HG03045 (cell line): ENCODE results near the gene ZC3HAV1.
A peak's percentile ranks its signal among the peaks of the same experiment; 100 is the strongest.
"Not testable (repeated sequence)": the region's sequence is repeated elsewhere in the genome, so short reads cannot be mapped to it uniquely, and the experiment has no call there.

Source experiments
- ATAC-seq: cut with Tn5 transposase; IDR thresholded peaks from one replicate; pipeline ENCODE4 v1.9.1; 2021; ENCODE audit warnings: mild to moderate bottlenecking, moderate library complexity; ENCODE audit not compliant: unreplicated experiment

ZC3HAV1 gene

GRCh38 chr7:139055674-139056073 lies 53.8 kb downstream of the ZC3HAV1 start:
- no peak for ATAC-seq

- ATAC-seq, result not testable (repeated sequence)
Observed at GRCh38 chr7:139054656-139055055, 54.9 kb downstream of the ZC3HAV1 start.

GRCh38 chr7:139054101-139054500 lies 55.4 kb downstream of the ZC3HAV1 start:
- no peak for ATAC-seq

DNA sequence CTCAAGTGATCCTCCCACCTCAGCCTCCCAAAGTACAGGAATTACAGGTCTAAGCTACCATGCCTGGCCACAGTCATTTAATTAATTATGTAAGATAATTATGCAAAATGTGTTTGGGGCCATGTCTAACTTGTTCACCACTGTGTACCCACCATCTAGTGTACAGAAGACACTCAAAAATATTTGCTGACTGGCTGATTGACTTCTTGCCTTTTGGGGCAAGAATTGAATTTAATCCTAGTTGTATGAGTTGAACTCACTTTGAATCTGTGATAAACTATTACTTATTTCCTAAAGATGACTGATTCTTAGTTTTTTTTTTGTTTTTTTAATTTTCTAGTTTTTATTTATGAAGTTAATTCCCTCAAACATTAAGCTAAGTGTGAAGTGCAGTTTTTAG lies 57.9 kb downstream of the ZC3HAV1 start:
- ATAC-seq, result no peak

DNA sequence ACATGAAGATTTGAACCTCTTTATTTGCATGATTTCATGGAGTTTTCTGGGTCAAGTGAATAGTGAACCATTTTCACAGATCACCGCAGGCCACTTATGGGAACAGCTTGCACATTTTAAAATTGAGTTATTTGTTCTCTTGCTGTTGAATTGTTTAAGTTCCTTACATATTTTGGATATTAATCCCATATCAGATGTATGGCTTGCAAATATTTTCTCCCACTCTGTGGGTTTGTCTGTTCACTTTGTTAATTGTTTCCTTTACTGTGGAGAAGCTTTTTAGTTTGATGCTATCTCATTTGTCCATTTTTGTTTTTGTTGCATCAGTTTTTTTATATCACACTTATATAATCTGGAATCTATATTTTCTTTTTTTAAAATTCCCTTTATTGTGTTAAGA lies 59.6 kb downstream of the ZC3HAV1 start:
- ATAC-seq, result no peak

DNA sequence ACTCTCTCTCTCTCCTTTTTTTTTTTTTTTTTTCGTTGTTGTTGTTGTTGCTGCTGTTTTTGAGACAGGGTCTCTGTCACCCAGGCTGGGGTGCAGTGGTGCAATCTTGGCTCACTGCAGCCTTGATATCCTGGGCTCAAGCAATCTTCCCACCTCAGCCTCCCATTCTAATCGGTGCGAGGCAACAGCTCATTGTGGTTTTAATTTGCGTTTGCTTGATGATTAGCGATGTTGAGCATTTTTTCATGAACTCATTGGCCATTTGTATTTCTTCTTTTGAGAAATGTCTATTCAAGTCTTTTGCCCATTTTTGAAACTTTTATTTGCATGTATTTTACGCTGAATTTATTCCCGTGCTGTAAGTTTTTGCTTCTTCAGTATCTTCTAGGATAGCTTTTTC lies 60.4 kb downstream of the ZC3HAV1 start:
- no peak for ATAC-seq

DNA sequence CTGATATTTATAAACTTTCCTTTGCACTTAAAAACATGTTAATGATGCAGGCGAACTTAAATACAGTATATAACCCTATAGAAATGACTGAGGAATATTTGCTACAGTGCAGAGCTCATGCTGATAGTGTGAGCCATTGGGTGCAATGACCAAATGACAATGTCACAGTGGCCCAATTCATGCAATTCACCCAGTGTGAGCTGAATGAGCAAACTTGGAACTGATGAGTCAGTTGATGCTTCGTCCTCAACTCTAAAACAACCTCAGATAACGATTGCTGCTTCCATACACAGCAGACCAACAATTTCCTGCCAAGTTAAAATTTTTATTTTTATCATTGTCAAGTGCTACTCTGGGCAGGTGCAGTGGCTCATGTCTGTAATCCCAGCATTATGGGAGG lies 61.5 kb downstream of the ZC3HAV1 start:
- ATAC-seq, result no peak

GRCh38 chr7:139046143-139046542 lies 63.4 kb downstream of the ZC3HAV1 start:
- no peak for ATAC-seq

GRCh38 chr7:139044813-139045794 lies 64.4 kb downstream of the ZC3HAV1 start:
- ATAC-seq, result no peak

- ATAC-seq, result no peak
Observed at GRCh38 chr7:139043823-139044812, 65.4 kb downstream of the ZC3HAV1 start.

GRCh38 chr7:139041378-139042085 lies 68.0 kb downstream of the ZC3HAV1 start:
- no peak for ATAC-seq

DNA sequence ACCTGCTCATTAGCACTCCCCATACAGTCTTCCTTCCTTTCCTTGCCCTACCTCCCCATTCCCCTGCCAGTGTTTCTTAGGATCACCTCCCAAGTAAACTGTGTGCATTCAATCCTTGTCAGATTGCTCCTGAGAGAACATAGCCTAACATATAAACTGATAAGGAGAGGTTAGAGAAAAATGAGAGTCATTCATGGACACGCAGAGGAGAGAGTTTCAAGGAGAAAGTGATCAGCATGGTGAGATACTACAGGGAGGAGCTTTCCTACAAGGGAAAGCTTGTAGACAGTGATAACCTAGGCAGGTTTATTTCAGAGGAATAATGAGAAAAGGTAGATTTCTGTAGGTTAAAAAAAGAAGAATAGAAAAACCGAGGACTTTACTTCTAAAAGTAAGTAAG lies 70.8 kb downstream of the ZC3HAV1 start:
- no peak for ATAC-seq

DNA sequence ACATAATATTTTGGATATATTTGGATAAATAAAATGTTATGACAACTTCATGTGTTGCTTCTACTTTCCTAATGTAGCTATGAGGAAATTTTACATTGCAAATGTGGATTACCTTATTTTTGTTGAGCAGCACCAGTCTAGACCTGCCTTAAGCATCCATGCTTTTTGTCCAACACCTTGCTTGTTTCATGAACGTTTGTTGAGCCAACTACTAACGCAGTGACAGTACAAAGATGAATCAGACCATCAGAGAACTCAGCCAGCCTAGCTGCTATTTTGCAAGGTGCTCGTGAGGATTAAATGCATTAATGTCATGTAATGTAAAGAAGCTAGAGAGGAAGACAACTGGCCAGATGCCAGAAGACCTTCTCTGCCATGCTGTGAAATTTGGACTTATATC lies 72.6 kb downstream of the ZC3HAV1 start:
- ATAC-seq, result no peak

DNA sequence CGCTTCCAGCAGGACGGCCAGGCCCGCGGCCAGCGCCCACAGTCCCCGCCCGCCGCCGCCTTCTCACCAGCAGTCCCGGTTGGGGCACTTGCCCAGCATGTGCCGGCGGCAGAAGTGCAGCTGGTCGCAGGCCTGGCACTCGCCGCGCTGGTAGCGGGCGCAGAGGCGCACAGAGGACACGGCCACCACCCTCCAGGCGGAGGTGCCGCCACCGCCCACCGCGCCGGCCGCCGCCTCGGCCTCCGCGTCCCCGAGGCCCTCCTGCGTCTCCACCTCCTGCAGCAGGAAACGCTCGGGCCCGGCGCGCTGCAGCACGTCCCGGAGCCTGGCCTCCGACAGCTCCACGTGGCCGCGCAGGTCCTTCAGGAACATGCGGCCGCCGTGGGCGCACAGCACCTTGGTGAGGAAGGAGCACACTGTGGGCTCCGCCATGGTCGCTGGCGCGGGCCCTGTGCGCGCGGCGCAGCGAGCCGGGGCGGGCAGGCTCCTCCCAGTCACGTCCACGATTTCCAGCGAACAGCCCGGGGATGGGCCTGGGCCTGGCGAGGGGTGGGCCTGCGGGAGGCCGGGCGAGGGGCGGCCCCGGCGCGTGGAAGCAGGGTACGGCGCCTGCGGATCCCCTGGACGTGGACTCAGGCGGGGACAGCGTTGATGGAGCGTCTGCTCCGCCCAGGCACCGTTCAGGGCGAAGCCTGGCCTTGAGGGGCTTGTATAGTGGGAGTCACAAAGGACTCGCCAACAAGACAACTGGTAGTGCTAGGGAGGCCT lies 73.8 kb downstream of the ZC3HAV1 start, which contains the start of gene ZC3HAV1L:
Gene ZC3HAV1L (minus strand): TSS at position 457 of the 768 bp plus-strand sequence. CDS start 25 bp downstream, at position 432.
- ATAC-seq, result peak; percentile 81

- peak; percentile 36 for ATAC-seq
Observed at GRCh38 chr7:139034855-139035585, 74.5 kb downstream of the ZC3HAV1 start.

- no peak for ATAC-seq
Observed at GRCh38 chr7:139034336-139034735, 75.2 kb downstream of the ZC3HAV1 start.

GRCh38 chr7:139033346-139034114 lies 76.0 kb downstream of the ZC3HAV1 start:
- no peak for ATAC-seq

DNA sequence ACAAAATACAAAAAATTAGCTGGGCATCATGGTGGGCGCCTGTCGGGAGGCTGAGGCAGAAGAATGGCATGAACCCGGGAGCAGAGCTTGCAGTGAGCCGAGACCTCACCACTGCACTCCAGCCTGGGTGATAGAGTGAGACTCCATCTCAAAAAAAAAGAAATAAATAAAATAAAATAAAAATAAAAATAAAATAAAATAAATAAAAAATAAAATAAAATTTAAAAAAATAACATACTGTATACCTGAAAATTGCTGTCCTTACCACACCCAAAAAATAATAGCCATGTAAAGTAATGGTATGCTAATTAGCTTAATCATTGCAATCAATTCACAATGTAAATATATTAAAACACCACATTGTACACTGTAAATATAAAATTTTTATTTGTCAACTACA lies 77.0 kb downstream of the ZC3HAV1 start:
- ATAC-seq, result no peak
